ENCODE measurements around the gene CCDC89. TPM values are rescaled to one million over a fixed set of nuclear protein-coding genes. Genes with fewer than 3 reads are reported as not detected.
"Not testable (repeated sequence)": the region's sequence is repeated elsewhere in the genome, so short reads cannot be mapped to it uniquely, and the experiment has no call there.

CCDC89 gene
- total RNA-seq, 2 experiments from 2014 or later: not detected

DNA sequence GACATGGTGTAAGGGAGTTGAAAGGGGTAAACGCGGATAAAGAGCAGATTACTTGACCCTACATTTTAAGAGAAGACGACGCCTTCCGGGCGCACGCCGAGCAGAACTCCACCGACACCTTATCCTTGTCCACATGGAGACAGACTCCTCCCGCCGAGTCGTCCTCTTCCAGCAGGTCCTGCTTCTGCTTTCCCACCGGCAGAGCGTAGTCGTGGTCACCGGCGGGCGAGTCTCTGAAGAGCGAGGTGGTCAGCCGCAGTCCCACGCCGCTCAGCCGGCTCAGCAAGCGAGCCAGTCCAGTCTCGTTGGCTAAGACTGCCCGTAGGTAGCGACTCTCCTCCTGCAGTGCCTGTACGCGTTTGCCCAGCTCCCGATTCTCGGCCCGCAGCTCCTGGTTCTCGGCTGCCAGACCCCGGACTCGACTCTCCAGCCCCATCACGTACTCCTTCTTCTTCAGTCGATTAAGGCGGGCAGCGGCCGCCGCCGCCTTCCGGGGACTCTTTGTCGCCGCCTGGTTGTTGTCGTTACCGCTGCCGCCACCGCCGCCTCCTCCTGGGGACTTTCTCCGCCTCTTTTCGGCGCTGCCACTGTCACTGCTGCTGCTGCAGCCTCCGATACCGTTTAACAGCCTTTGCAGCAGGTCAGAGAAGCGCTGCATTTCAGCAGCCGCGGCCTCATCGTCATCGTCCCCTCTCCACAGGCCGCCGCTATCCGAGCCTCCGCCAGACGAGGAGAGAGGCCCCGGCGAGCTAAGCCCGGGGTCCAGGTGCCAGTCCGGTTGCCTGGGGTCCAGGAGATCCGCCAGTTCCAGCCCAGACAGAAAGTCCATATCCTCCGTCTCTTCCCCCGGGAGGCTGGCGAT lies 22.0 kb downstream of the CCDC89 start:
- intact Hi-C loops (cut with micrococcal nuclease): loop anchor here (1.0 to 2.0 kb wide), 5 partner anchors 17 to 623 kb away; partner anchors contain the start of genes TMEM126A and TMEM126B
- no peaks in the 10 kb centered on the region for H3K9me3 Mint-ChIP-seq
- no peaks in the 10 kb centered on the region for H3K27me3 Mint-ChIP-seq (ENCODE audit: low read depth)
- H3K27ac Mint-ChIP-seq: peak overlapping the region; percentile 96
- peaks cover 31% of the 10 kb centered on the region for H3K4me1 Mint-ChIP-seq (ENCODE audit: low read depth)
- peak overlapping the region; percentile 98 for H3K4me3 Mint-ChIP-seq
- DNase-seq: peak; percentile 92
- CTCF ChIA-PET: interaction anchor here (0.6 to 1.9 kb wide), 8 partner anchors 11 to 452 kb away, joined by 3 to 5 read pairs (median 4); partner anchors contain the start of gene CCDC83
- H3K36me3 Mint-ChIP-seq (ENCODE audit: low read depth): peaks cover 44% of the 10 kb centered on the region

DNA sequence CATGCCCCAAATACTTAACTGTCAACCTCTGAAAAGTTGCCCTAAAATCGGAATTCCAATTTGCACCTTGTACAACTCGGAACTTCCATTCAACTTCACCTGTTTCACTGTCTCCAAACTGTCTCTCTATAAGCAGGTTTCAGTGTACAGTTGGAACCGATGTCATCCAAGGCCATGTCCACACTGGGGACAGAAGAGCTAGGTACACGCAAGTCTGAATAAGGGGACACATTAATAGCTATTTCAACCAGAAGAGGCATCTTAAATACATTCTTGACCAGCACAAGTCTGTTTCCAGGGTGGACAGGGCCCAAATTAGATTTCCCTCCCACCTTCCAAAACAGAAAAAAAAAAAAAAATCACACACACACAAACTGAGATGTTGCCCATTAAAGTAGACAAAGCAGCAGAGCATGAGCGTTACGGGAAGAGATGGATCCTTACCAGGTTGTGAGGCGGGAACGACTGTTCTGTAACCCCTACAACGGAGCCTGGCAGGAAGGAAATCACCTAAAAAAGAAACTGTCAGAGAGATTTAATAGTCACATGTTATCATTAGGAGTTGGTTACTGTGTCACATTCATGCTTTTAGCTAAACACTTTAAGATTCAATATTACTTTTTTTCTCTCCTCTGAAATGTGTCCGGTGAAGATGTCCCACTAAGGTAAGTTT lies 22.8 kb downstream of the CCDC89 start:
- peaks cover 37% of the 10 kb centered on the region for H3K4me1 Mint-ChIP-seq (ENCODE audit: low read depth)
- intact Hi-C loops (cut with micrococcal nuclease): no loop called here
- DNase-seq: peak; percentile 45
- no peaks in the 10 kb centered on the region for H3K9me3 Mint-ChIP-seq
- CTCF ChIA-PET: interaction anchor here (0.6 to 1.9 kb wide), 6 partner anchors 10 to 452 kb away, joined by 3 to 5 read pairs (median 4); partner anchors contain the start of gene CCDC83
- H3K27me3 Mint-ChIP-seq (ENCODE audit: low read depth): no peaks in the 10 kb centered on the region
- peak overlapping the region; percentile 98 for H3K4me3 Mint-ChIP-seq
- peaks cover 49% of the 10 kb centered on the region for H3K36me3 Mint-ChIP-seq (ENCODE audit: low read depth)
- H3K27ac Mint-ChIP-seq: peak overlapping the region; percentile 96

DNA sequence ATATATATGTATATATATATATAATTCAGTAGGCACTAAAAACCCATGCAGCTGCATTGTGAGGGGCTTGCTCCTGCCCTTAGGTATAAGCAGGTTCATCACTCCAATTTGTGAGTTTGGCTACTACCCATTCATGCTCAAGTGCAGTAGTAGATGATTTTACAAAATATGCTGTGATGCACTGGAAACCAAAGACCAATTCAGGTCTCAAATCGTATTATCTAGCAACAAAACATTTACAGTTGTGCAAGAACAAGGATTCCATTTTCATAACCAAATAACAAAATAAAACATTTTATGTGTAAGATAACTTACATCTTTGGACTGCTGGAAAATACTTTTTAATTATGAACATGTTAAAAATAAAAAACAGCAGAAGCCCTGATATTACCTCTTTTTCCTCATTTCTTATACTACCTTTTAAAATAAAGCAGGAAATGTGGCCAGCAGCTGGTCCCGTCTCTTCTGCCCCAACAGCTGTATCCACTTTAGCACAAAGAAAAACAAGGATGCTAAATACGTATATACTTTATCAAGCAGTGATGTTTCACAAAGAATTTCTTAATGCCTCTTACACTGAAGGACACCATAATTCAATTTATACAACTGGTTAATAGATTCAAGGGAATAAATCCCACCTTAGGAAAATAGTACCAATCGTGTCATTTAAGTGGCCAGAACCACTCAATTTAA lies 23.9 kb downstream of the CCDC89 start:
- H3K4me3 Mint-ChIP-seq: peak overlapping the region; percentile 67
- CTCF ChIA-PET: interaction anchor here (0.6 kb wide), 1 partner anchor 15 kb away, joined by 3 read pairs; no protein-coding TSS in a partner anchor
- no peak for DNase-seq
- intact Hi-C loops (cut with micrococcal nuclease): loop anchor here (1.0 kb wide), 1 partner anchor 9 kb away; no protein-coding TSS in a partner anchor
- H3K36me3 Mint-ChIP-seq (ENCODE audit: low read depth): peaks cover 49% of the 10 kb centered on the region
- peaks cover 41% of the 10 kb centered on the region for H3K4me1 Mint-ChIP-seq (ENCODE audit: low read depth)
- no peaks in the 10 kb centered on the region for H3K27me3 Mint-ChIP-seq (ENCODE audit: low read depth)
- H3K27ac Mint-ChIP-seq: no peak overlapping the region
- no peaks in the 10 kb centered on the region for H3K9me3 Mint-ChIP-seq

DNA sequence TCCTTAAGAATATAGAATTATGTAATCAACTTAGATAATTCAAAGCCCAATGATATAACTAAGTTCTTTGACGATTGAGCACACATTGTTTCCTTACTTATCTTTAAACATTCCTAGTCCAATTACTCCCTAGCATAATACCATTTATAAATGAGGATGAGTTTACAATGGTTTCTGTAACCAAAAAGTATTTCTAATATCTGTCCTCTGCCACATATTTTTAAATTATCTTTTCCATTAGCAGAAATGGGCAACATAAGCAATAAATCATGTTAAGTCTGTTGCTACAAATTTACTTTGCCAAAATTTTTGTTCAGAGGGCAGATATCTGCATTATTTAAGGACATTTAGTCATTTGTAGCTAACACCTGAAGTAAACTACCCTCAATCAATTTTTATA lies 27.8 kb downstream of the CCDC89 start:
- peaks cover 41% of the 10 kb centered on the region for H3K36me3 Mint-ChIP-seq (ENCODE audit: low read depth)
- DNase-seq: no peak
- intact Hi-C loops (cut with micrococcal nuclease): no loop called here
- CTCF ChIA-PET: interaction anchor here (1.2 kb wide), 1 partner anchor 9 kb away, joined by 4 read pairs; no protein-coding TSS in a partner anchor
- no peak overlapping the region for H3K4me3 Mint-ChIP-seq
- H3K4me1 Mint-ChIP-seq (ENCODE audit: low read depth): peaks cover 46% of the 10 kb centered on the region
- no peaks in the 10 kb centered on the region for H3K9me3 Mint-ChIP-seq
- no peak overlapping the region for H3K27ac Mint-ChIP-seq
- H3K27me3 Mint-ChIP-seq (ENCODE audit: low read depth): no peaks in the 10 kb centered on the region

DNA sequence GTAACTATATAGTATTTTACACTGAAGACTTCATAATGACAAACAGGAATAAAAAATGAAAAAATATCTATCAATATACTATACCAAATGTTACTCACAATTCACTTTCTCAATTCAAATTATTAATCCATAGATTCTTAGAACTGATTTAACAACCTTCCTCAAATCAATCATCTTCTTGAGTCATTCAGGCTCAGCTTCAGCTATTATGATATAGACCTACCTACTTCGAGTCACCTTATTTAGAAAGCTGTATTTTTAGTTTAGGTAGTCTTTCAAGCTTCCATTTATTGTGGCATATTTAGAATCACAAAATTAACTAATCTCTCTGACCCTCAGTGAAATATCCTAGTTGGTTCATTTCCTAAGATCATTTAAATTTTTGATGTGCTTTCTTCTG lies 29.2 kb downstream of the CCDC89 start:
- Mint-ChIP-seq H3K27me3 (ENCODE audit: low read depth) (no peaks in the 10 kb centered on the region), H3K36me3 (ENCODE audit: low read depth) (peaks cover 32% of the 10 kb centered on the region), H3K9me3 (no peaks in the 10 kb centered on the region), H3K4me1 (ENCODE audit: low read depth) (peaks cover 52% of the 10 kb centered on the region), H3K4me3 (no peak overlapping the region), H3K27ac (peak overlapping the region; percentile 13)
- CTCF ChIA-PET: interaction anchor here (2.4 kb wide), 1 partner anchor 9 kb away, joined by 9 read pairs; the partner anchor contains the start of gene TMEM126A
- intact Hi-C loops (cut with micrococcal nuclease): loop anchor here (1.0 kb wide), 1 partner anchor 8 kb away; no protein-coding TSS in a partner anchor
- no peak for DNase-seq

DNA sequence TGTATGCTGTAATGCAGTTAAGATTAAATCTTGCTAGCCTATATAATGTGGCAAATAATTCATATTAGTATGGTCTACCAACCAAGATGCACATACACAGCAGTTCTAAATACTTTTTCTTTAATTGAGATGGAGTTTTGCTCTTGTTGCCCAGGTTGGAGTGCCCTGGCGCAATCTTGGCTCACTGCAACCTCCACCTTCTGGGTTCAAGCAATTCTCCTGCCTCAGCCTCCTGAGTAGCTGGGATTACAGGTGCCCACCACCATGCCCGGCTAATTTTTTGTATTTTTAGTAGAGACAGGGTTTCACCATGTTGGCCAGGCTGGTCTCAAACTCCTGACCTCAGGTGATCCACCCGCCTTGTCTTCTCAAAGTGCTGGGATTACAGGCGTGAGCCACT lies 31.7 kb downstream of the CCDC89 start:
- CTCF ChIA-PET; DNase-seq; H3K27ac Mint-ChIP-seq; H3K4me3 Mint-ChIP-seq; H3K27me3 Mint-ChIP-seq (ENCODE audit: low read depth); H3K9me3 Mint-ChIP-seq; intact Hi-C loops (cut with micrococcal nuclease): not testable (repeated sequence)
- Mint-ChIP-seq H3K36me3 (ENCODE audit: low read depth) (peaks cover 12% of the 10 kb centered on the region), H3K4me1 (ENCODE audit: low read depth) (peaks cover 40% of the 10 kb centered on the region)

DNA sequence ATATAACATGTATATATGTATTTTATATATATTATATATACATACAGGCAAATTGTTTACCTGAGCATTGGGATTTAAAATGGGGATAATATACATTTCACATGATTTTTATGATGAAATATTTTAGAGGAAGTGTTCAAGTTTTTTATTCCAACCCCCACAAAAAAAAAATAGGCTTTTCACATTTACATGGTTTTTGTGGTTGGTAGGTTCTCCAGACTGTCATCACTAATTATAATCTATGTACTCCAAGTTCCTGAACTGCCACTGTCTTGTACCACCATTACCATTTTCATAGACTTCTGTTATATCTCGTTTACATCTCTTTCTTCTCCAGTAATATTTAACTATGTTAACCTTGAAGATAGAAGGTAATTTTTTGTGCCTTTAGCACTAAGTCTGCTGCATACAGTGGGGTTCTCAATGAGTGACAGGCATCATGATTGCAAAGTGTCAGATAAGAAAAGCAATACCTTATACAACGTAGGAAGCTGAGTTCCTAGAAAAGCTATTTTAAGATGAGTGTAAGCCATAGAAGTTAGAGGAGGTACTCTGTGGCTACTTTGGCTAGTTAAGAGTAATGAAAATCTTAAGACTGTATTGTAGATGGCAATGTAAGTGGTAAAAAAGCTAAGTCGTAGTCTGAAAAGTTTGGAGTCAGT lies 33.1 kb downstream of the CCDC89 start:
- H3K4me3 Mint-ChIP-seq: no peak overlapping the region
- H3K36me3 Mint-ChIP-seq (ENCODE audit: low read depth): peaks cover 7% of the 10 kb centered on the region
- H3K27me3 Mint-ChIP-seq (ENCODE audit: low read depth): no peaks in the 10 kb centered on the region
- CTCF ChIA-PET: interaction anchor here (0.7 kb wide), 1 partner anchor 11 kb away, joined by 3 read pairs; no protein-coding TSS in a partner anchor
- H3K4me1 Mint-ChIP-seq (ENCODE audit: low read depth): peaks cover 40% of the 10 kb centered on the region
- intact Hi-C loops (cut with micrococcal nuclease): loop anchor here (1.0 kb wide), 1 partner anchor 9 kb away; no protein-coding TSS in a partner anchor
- H3K27ac Mint-ChIP-seq: peak overlapping the region; percentile 9
- DNase-seq: no peak
- no peaks in the 10 kb centered on the region for H3K9me3 Mint-ChIP-seq

DNA sequence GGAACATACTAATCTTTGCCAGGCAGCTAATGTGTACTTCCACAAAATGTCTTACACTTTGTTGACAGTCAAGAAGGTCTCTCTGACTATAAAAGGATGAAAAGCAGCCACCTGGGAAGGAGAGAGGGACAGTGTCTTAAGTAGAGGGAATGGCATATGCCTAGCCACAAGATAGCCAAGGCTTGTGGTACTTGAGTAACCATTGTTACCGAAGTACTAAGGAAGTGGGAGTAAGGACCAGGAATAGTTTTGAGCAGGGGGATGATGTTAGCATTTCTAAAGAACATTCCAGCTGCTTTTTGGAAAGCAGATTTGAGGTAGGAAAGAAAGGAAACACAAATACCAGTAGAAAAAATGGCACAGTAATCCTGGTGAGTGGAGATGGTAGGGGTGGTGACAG lies 34.9 kb downstream of the CCDC89 start:
- intact Hi-C loops (cut with micrococcal nuclease): no loop called here
- H3K4me1 Mint-ChIP-seq (ENCODE audit: low read depth): peaks cover 37% of the 10 kb centered on the region
- no peak overlapping the region for H3K4me3 Mint-ChIP-seq
- H3K9me3 Mint-ChIP-seq: no peaks in the 10 kb centered on the region
- H3K27me3 Mint-ChIP-seq (ENCODE audit: low read depth): no peaks in the 10 kb centered on the region
- peaks cover 4% of the 10 kb centered on the region for H3K36me3 Mint-ChIP-seq (ENCODE audit: low read depth)
- peak overlapping the region; percentile 81 for H3K27ac Mint-ChIP-seq
- DNase-seq: no peak
- CTCF ChIA-PET: interaction anchor here (0.6 kb wide), 1 partner anchor 8 kb away, joined by 3 read pairs; no protein-coding TSS in a partner anchor

DNA sequence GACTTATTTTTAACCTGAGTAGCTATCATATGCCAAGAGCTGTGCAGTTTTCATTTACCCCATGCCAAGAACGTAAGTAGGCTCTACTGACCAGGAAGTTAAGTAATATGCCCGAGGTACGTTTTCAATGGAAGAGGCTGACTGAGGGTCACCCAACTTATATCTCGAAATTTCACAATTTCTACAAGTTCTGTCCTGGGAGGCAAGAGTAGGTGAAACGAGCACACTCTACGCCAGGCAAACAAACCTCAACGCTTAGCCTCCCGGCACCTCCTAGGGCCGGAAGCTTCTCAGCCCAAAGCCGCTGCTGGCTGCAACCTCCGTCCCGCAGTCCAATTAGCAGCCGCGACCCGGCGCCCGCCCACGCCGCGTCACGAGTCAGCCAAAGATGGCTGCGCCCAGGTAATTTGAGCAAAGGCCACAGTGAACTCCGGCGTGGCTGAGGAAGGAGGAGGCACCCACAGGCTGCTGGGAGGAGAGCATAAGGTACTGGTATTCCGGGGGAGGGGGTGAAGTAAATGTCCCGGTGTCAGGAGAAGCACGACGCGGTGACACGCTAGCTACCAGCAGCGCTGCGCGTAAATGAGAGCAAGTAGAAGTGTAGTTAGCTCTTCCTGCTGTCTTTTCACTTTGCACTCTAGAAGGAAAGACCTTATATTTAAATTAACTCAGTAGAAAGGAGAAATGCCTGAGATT lies 38.2 kb downstream of the CCDC89 start, which contains the start of gene TMEM126A:
Gene TMEM126A (plus strand): TSS at position 364 of the 696 bp plus-strand sequence. CDS start 2,289 bp downstream, outside the sequence.
- peak within 1 kb of the TSS; percentile 96 for H3K27ac Mint-ChIP-seq
- CTCF ChIA-PET: interaction anchor here (0.5 to 2.2 kb wide), 10 partner anchors 9 to 686 kb away, joined by 3 to 9 read pairs (median 3); no protein-coding TSS in a partner anchor
- intact Hi-C loops (cut with micrococcal nuclease): loop anchor here (1.0 to 5.0 kb wide), 5 partner anchors 9 to 420 kb away; partner anchors contain the start of genes PICALM and TMEM126B
- peaks cover 6% of the 10 kb centered on the region for H3K27me3 Mint-ChIP-seq (ENCODE audit: low read depth)
- H3K4me3 Mint-ChIP-seq: peak within 1 kb of the TSS; percentile 90
- no peaks in the 10 kb centered on the region for H3K9me3 Mint-ChIP-seq
- DNase-seq: peak; percentile 96
- H3K4me1 Mint-ChIP-seq (ENCODE audit: low read depth): peaks cover 29% of the 10 kb centered on the region
- peaks cover 2% of the 10 kb centered on the region for H3K36me3 Mint-ChIP-seq (ENCODE audit: low read depth)

DNA sequence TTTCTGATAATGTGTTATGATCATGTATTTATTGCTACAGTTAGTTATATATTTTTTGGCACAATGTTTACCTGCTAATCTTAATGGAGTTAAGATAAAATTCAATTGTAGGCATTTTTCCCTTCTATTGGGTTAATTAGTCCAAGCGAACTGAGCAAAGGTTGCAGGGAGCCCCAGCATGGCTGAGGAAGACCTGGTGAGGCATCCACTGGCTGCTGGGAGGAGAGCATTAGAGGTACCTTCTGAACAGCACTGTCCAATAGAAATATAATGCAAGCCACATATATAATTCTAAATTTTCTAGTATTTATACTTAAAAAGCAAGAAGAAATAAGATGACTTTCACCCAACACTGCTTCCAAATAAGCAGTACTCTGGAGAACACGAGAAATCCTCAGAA lies 38.9 kb downstream of the CCDC89 start:
- Mint-ChIP-seq H3K9me3 (no peaks in the 10 kb centered on the region), H3K4me1 (ENCODE audit: low read depth) (peaks cover 26% of the 10 kb centered on the region), H3K27ac (peak overlapping the region; percentile 96), H3K27me3 (ENCODE audit: low read depth) (peaks cover 6% of the 10 kb centered on the region), H3K36me3 (ENCODE audit: low read depth) (peaks cover 2% of the 10 kb centered on the region), H3K4me3 (peak overlapping the region; percentile 90)
- CTCF ChIA-PET: interaction anchor here (0.6 to 1.7 kb wide), 6 partner anchors 10 to 56 kb away, joined by 3 to 9 read pairs (median 4); no protein-coding TSS in a partner anchor
- intact Hi-C loops (cut with micrococcal nuclease): loop anchor here (1.0 to 5.0 kb wide), 4 partner anchors 17 to 420 kb away; partner anchors contain the start of genes PICALM and TMEM126B
- no peak for DNase-seq

Measured in activated naive CD4-positive, alpha-beta T cell treated with anti-CD3 and anti-CD28 coated beads for 36 hours (primary cell).